Erythroblast (primary cell): ENCODE measurements around the gene SYT9.

Experiments used
- GATA1 ChIP-seq: IDR thresholded peaks from 2 replicates; pipeline ENCODE4 v1.6.1; 2011; ENCODE audit warnings: low read depth, mild to moderate bottlenecking, control low read depth, low read length, moderate library complexity
- POLR2A ChIP-seq: IDR thresholded peaks from 2 replicates; pipeline ENCODE4 v1.6.1; 2011; ENCODE audit warnings: mild to moderate bottlenecking, low read length

DNA sequence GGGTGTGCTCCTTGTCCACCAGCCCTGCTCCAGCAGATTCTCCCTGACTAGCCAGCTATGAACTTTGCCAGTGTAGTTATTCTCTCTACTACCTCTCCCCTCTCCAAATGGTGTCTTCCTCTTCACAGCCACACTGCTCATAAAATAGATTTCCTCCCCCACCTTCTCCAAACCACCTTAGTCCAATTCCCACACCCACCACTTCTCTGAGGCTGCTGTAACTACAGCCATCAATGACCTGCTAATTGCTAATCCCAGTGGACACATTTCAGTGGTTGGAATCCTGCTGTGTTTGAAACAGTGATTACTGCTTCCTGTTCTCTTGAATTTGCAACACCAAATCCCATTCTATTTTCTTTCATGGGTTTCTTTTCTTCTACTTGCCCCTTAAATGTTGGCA, 23.4 kb downstream of the SYT9 start:
- TF ChIP-seq POLR2A (no peak), GATA1 (no peak)
